HepG2 (cell line): ENCODE measurements around the gene TTLL6. TPM values are rescaled to one million over a fixed set of nuclear protein-coding genes. Genes with fewer than 3 reads are reported as not detected.

Source experiments
- ATAC-seq: fragments of 200-7000 bp; cut with Tn5 transposase; 3 replicates; pipeline ENCODE4 v1.9.1; 2020; ENCODE audit warnings: mild to moderate bottlenecking, moderate library complexity
- BruUV-seq: library from RNA; stranded (reverse); fragments of 400-500 nt; replicated peaks from 2 replicates; lab custom pipeline; 2021; lab: Mats Ljungman, UMichigan
- CTCF ChIA-PET: fragments of 300-600 bp; formaldehyde crosslinking; extraction: SDS; loops from one replicate; lab custom pipeline; 2021; ENCODE audit warnings: low total read pairs, inconsistent platforms, low intra/inter-chr PET ratio; lab: Yijun Ruan, JAX
- POLR2A ChIA-PET: fragments of 350-600 bp; sonication (Branson Sonifier 250); formaldehyde crosslinking; loops from one replicate; lab custom pipeline; 2020; ENCODE audit warnings: antibody characterized with exemption, inconsistent platforms; lab: Yijun Ruan, JAX
- DNase-seq: peaks from one replicate; pipeline ENCODE4 v3.0.0-alpha.2; 2015; ENCODE audit warnings: low spot score
- FAIRE-seq: peaks from 3 replicates; lab custom pipeline; 2011; peaks lifted over from hg19 to GRCh38; lab: Jason Lieb, UNC
- H2AFZ ChIP-seq: one replicate; pipeline ENCODE4 v1.6.1; 2011; ENCODE audit warnings: low read length, inconsistent platforms
- H3K27ac ChIP-seq: fragments of 300-600 bp; 3 replicates; pipeline ENCODE4 v1.8.0; 2011; ENCODE audit warnings: mixed run types, mild to moderate bottlenecking, mixed read lengths, low read length, inconsistent platforms; ENCODE audit not compliant: insufficient read depth; ENCODE audit errors: extremely low read length
- H3K27me3 ChIP-seq, 2 experiments: fragments of 200-600 bp in 1 of 2; 2 replicates in 1 of 2; 3 replicates in 1 of 2; pipeline versions ENCODE4 v1.6.0 to v1.8.0; 2011; ENCODE audit warnings: low read length in 2 of 2, mild to moderate bottlenecking in 2 of 2, moderate library complexity in 2 of 2, inconsistent platforms in 1 of 2; ENCODE audit not compliant: insufficient read depth in 2 of 2, control insufficient read depth in 1 of 2
- H3K36me3 ChIP-seq, 2 experiments: fragments of 200-600 bp in 1 of 2; replicated peaks in 1 of 2; 2 replicates in 1 of 2; 3 replicates in 1 of 2; pipeline versions ENCODE4 v1.5.1 to v1.8.0; 2011; ENCODE audit warnings: low read length in 2 of 2, inconsistent platforms in 1 of 2; ENCODE audit not compliant: insufficient read depth in 2 of 2, control insufficient read depth in 1 of 2
- H3K4me1 ChIP-seq: 2 replicates; pipeline ENCODE4 v1.5.1; 2012; ENCODE audit warnings: low read length, inconsistent platforms; ENCODE audit not compliant: insufficient read depth
- H3K4me2 ChIP-seq: 2 replicates; pipeline ENCODE4 v1.6.0; 2011; ENCODE audit warnings: low read depth, low read length, inconsistent platforms
- H3K4me3 ChIP-seq, 3 experiments: fragments of 200-600 bp in 1 of 3; sonication (generic), shearing (Covaris generic) in 1 of 3; replicated peaks in 1 of 3; 2 replicates each; pipeline ENCODE4 v1.5.1; 2011 to 2016; ENCODE audit warnings: low read length in 3 of 3, inconsistent platforms in 2 of 3, low read depth in 2 of 3, mild to moderate bottlenecking in 2 of 3, control low read depth in 1 of 3, mixed read lengths in 1 of 3; ENCODE audit not compliant: insufficient read depth in 1 of 3
- H3K79me2 ChIP-seq: one replicate; pipeline ENCODE4 v1.6.1; 2011; ENCODE audit warnings: low read length, inconsistent platforms; ENCODE audit not compliant: insufficient read depth
- H3K9ac ChIP-seq: 2 replicates; pipeline ENCODE4 v1.6.0; 2011; ENCODE audit warnings: mild to moderate bottlenecking, low read depth, low read length, inconsistent platforms; ENCODE audit not compliant: insufficient read depth
- H3K9me3 ChIP-seq: 2 replicates; pipeline ENCODE4 v1.5.1; 2012; ENCODE audit warnings: mild to moderate bottlenecking, low read length
- H4K20me1 ChIP-seq: 2 replicates; pipeline ENCODE4 v1.6.0; 2011; ENCODE audit warnings: inconsistent platforms, mild to moderate bottlenecking, low read length, moderate library complexity; ENCODE audit not compliant: insufficient read depth
- SMAD9 ChIP-seq: sonication (generic); formaldehyde crosslinking; IDR thresholded peaks from 2 replicates; pipeline ENCODE4 v1.5.1; 2020; ENCODE audit warnings: mild to moderate bottlenecking, missing genetic modification reagents
- STAG1 ChIP-seq: sonication (generic); formaldehyde crosslinking; IDR thresholded peaks from 2 replicates; pipeline ENCODE4 v1.4.0; 2020; ENCODE audit warnings: missing genetic modification reagents
- ZBTB1 ChIP-seq: sonication (generic); formaldehyde crosslinking; IDR thresholded peaks from 2 replicates; pipeline ENCODE4 v1.4.0; 2020; ENCODE audit warnings: missing genetic modification reagents, borderline replicate concordance
- ZNF24 ChIP-seq: fragments of 450-650 bp; IDR thresholded peaks from 2 replicates; pipeline ENCODE4 v1.6.1; 2017; ENCODE audit warnings: antibody characterized with exemption, mild to moderate bottlenecking
- ZNF263 ChIP-seq: sonication (generic); formaldehyde crosslinking; IDR thresholded peaks from 2 replicates; pipeline ENCODE4 v1.4.0; 2020; ENCODE audit warnings: missing genetic modification reagents
- WGBS: methylation state at CpG from one replicate; pipeline ENCODE4 v1.1.6; 2017; ENCODE audit warnings: low lambda C conversion rate; 5-methylcytosine and 5-hydroxymethylcytosine counted together
- in situ Hi-C: cut with HindIII; loops from 2 replicates; pipeline ENCODE4 v1.10.0; 2017; ENCODE audit warnings: low pct_unique_long_range_greater_than_20kb; ENCODE audit not compliant: extremely low pct_ligation_motif_present
- intact Hi-C: fragments of 100-400 bp; cut with micrococcal nuclease; formaldehyde crosslinking; loops from one replicate; pipeline ENCODE4 v1.10.0; 2022; ENCODE audit not compliant: unreplicated experiment
- polyA plus RNA-seq, 8 experiments: library from polyadenylated mRNA; depleted of rRNA in 3 of 8; stranded (reverse) in 7 of 8; unstranded in 1 of 8; fragments of >200 nt; fragmentation: Illumina TruSeq in 4 of 8; extraction: Trizol in 4 of 8; gene quantifications; 2 replicates each; pipeline versions ENCODE4 v1.2.1 to v1.2.3, GENCODE V29; 2011 to 2016; ENCODE audit warnings: low read depth in 4 of 8, missing spikeins in 1 of 8, mixed read lengths in 1 of 8; ENCODE audit not compliant: insufficient read depth in 1 of 8
- total RNA-seq, 5 experiments: library from RNA; depleted of rRNA; stranded (reverse); fragments of >200 nt; fragmentation: Illumina TruSeq; extraction: Trizol; gene quantifications; 2 replicates each; pipeline ENCODE4 v1.2.3, GENCODE V29; 2016; ENCODE audit warnings: low read depth in 1 of 5
- TF ChIP-seq, protein P1 (sequence below): sonication (generic); formaldehyde crosslinking; IDR thresholded peaks from 2 replicates; pipeline ENCODE4 v1.8.0; 2022; ENCODE audit warnings: missing genetic modification reagents, low read depth, mild to moderate bottlenecking, borderline replicate concordance
- TF ChIP-seq, protein P2 (sequence below): sonication (generic); formaldehyde crosslinking; IDR thresholded peaks from 2 replicates; pipeline ENCODE4 v1.4.0; 2020; ENCODE audit warnings: low read depth, missing genetic modification reagents
- TF ChIP-seq, protein P3 (sequence below): sonication (generic); formaldehyde crosslinking; IDR thresholded peaks from 2 replicates; pipeline ENCODE4 v1.5.0; 2020; ENCODE audit warnings: missing genetic modification reagents

The TTLL6 gene
- total and polyA plus RNA-seq, 2 of the 13 experiments (the other 11 are each of a cell fraction or from before 2014, with no cell fraction given), result 0.04 to 0.08 TPM

DNA sequence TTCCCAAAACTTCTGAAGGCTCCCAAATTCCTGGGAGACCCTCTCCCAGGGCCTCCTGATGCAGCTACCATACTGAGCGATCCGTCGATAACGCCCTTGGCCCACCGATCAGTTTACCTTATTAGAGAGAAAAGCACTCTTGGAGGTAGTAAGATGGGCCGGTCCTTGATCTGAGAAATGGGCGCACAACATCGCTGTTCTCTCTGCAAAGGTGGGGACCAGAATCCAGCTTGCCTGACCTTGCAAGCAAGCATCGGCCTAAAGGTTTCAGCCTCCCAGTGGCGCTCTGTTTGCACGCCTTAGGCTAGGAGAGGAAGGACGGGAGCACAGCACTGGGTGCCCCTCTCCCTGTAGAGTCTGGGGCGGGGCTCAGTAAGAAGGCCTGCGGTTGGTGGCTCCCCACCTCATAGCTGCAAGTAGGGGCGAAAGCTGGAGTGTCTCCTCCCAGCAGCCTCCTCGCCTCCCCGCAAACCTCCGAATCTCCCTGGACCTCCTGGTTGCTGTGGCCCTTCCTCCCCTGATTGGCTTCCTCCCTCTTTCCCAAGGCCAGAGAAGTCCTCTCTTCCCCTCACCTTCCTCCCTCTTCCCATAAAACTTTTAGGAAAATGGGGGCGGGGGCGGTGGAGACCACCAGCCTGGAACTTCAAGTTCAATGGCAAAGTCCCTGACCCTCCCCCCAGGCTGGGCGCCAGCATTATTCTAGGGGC is 94.7 kb downstream of the TTLL6 start, which contains the start of gene PRAC1:
Gene PRAC1, minus strand, starts transcription at position 318 of the 707 bp plus-strand sequence. Its CDS starts 126 bp downstream, at position 192.
- WGBS, result 55% methylated on average over 18 of the region's 21 CpGs
- intact Hi-C loops (no loop called here), in situ Hi-C loops (no loop called here)
- H2AFZ ChIP-seq, result no peak within 1 kb of the TSS
- H3K36me3 ChIP-seq, result no peaks in the 10 kb centered on the region
- H3K4me1 ChIP-seq, result no peaks in the 10 kb centered on the region
- H3K79me2 ChIP-seq, result no peaks in the 10 kb centered on the region
- H3K4me2 ChIP-seq, result no peak within 1 kb of the TSS
- no peak for ATAC-seq
- POLR2A ChIA-PET, result no interaction called here
- H3K9ac ChIP-seq, result no peak within 1 kb of the TSS
- H3K27me3 ChIP-seq, result peaks cover 19 to 73% of the 10 kb centered on the region in 2 experiments
- H3K4me3 ChIP-seq, result no peak within 1 kb of the TSS
- no peak within 1 kb of the TSS for H3K27ac ChIP-seq
- TF ChIP-seq, protein P1, sequence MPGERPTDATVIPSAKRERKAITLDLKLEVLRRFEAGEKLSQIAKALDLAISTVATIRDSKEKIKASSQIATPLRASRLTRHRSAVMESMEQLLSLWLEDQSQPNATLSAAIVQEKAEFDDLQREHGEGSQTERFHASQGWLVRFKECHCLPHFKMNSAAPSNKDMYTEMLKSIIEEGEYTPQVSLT, result no peak
- TF ChIP-seq STAG1 (CRISPR knock-in tag), result no peak
- TF ChIP-seq, protein P2, sequence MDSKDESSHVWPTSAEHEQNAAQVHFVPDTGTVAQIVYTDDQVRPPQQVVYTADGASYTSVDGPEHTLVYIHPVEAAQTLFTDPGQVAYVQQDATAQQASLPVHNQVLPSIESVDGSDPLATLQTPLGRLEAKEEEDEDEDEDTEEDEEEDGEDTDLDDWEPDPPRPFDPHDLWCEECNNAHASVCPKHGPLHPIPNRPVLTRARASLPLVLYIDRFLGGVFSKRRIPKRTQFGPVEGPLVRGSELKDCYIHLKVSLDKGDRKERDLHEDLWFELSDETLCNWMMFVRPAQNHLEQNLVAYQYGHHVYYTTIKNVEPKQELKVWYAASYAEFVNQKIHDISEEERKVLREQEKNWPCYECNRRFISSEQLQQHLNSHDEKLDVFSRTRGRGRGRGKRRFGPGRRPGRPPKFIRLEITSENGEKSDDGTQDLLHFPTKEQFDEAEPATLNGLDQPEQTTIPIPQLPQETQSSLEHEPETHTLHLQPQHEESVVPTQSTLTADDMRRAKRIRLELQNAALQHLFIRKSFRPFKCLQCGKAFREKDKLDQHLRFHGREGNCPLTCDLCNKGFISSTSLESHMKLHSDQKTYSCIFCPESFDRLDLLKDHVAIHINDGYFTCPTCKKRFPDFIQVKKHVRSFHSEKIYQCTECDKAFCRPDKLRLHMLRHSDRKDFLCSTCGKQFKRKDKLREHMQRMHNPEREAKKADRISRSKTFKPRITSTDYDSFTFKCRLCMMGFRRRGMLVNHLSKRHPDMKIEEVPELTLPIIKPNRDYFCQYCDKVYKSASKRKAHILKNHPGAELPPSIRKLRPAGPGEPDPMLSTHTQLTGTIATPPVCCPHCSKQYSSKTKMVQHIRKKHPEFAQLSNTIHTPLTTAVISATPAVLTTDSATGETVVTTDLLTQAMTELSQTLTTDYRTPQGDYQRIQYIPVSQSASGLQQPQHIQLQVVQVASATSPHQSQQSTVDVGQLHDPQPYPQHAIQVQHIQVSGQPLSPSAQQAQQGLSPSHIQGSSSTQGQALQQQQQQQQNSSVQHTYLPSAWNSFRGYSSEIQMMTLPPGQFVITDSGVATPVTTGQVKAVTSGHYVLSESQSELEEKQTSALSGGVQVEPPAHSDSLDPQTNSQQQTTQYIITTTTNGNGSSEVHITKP (CRISPR knock-in tag), result no peak
- no peak for TF ChIP-seq ZNF24
- TF ChIP-seq ZNF263 (CRISPR knock-in tag), result peak; percentile 64; the same call in 1 of the 2 replicates
- TF ChIP-seq, protein P3, sequence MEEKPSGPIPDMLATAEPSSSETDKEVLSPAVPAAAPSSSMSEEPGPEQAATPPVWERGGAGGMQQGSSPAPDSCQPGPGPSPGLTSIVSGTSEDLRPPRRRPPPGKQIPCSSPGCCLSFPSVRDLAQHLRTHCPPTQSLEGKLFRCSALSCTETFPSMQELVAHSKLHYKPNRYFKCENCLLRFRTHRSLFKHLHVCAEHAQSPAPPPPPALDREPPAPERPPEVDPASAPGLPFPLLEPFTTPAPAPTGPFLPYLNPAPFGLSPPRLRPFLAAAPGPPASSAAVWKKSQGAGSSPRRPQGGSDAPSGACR, result no peak
- no peak for TF ChIP-seq SMAD9 (CRISPR knock-in tag)
- no peak for TF ChIP-seq ZBTB1
- H3K9me3 ChIP-seq, result no peaks in the 10 kb centered on the region
- no peaks in the 10 kb centered on the region for H4K20me1 ChIP-seq
- CTCF ChIA-PET, result interaction anchor here (1.4 to 3.8 kb wide), 2 partner anchors 68 to 157 kb away, joined by 4 to 37 read pairs; no protein-coding TSS in a partner anchor
- FAIRE-seq, result no peak
- DNase-seq, result no peak
- BruUV-seq, result no TSS peak
